GM19193 (cell line): ENCODE measurements around the gene CCL25.

ENCODE experiments used
- POLR2A ChIP-seq: IDR thresholded peaks from 4 replicates; pipeline ENCODE4 v1.6.1; 2011; ENCODE audit not compliant: insufficient read depth, insufficient read length; ENCODE audit errors: extremely low read depth

Gene CCL25

DNA sequence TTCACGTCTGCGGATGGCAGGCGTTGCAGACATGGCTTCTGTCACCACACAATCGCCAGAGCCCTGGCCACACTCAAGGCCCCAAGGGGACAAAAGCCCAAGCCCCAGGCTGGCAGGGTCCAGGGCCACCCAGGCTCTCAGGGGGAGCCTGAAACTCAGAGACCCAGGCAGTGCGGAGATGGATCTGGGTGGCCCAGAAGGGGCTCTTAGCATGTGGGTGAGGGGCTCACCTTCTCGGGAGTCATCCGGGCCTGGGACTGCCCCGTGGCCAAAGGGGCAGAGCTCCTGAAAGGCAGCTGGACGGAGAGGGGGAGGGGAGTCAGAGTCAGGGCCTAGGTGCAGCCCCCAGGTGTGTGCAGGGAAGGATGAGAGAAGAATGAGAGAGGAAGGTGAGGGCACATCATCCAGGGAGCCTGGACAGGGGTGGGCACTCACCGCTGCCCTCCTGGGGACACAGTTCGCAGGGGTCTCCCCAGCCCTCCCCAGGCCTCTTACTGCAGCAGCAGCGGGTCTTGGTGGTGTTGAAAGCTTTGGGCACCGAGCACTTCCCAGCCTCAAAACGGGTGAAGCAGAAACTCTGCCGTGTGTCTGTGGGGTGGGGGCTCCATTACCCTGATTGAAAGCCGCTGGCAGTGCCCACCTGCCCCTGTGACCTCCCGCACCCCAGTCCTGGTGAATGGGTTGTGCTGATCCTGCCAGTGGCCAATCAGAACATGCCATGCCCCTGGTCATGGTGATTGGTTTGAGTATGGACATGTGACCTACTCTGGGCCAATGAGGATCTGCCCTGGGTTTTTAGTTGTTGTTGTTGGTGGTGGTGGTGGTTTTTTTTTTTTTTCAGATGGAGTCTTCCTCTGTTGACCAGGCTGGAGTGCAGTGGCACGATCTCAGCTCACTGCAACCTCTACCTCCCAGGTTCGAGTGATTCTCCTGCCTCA, 37.4 kb downstream of the CCL25 start:
- no peak for TF ChIP-seq POLR2A

DNA sequence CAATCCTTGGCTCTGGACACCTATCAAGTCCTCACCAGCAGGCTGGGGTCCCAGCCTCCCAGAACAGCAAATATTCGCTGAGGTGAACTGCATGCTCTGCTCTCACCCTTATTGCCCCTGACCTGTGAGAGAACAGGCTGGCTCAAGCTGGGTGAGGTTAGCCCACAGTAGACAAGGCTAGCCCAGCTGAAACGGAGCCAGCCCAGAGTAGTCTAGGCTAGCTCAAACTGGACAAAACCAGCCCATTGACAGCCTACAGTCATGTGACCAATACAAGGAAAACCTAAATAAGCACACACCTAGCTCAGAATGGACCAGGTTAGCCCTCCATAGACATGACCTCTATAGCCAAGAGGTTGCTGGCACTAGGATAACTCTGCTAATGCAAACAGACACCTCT, 38.4 kb downstream of the CCL25 start:
- TF ChIP-seq POLR2A, result no peak

DNA sequence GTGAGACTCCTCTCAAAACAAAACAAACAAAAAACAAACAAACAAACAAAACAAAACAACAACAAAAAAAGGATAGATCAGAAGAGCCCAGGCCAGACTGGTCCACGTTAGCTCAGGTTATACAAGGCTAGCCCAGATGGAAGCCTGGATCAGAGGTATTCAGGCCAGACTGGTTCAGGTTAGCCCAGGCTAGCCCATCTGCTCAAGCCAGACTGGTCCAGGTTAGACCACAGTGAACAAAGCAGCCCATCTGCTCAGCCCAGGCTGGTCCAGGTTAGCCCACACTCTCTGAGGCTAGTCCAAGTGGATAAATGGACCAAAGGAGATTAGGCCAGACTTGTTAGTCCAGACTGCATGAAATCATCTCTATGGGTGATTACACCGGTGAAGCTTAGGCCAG, 41.2 kb downstream of the CCL25 start:
- no peak for TF ChIP-seq POLR2A

DNA sequence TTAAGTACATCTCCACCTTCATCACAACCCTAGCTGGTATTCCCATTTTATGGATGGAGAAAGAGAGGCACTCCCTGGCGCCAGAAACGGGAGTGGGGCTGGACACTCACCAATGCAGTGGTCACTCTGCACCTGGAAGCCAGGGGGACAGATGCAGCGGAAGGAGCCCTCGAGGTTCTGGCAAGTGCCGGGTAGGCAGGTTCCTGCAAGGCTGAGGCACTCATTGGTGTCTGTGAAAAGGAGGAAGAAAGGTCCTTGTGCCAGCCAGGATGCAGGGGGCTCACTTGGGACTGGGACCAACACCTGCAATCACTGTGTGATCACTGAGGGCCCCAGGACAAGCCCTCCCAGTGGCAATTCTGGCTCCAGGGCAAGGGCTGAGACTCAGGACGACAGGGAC, 41.8 kb downstream of the CCL25 start:
- no peak for TF ChIP-seq POLR2A

DNA sequence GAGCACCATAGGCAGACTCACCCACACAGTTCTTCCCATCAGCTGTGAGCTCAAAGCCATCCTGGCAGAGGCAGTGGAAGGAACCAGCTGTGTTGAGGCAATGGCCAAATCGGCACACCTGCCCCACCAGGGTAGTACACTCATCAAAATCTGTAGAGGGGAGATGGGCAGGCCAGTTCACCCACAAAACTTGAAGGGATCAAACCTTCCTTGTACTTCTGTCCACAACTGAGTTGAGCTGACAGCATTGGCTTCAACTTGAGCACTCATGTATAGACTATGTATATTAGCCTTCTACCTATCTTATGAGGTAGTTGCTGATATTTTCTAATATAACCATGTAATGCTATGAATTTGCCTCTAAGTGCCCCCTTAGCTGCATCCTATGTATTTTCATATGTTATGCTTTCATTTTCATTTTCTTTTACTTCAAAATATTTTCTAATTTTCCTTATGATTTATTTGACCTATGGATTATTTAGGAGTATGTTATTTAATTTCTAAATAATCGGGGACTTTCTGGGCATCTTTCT, 42.9 kb downstream of the CCL25 start:
- no peak for TF ChIP-seq POLR2A

DNA sequence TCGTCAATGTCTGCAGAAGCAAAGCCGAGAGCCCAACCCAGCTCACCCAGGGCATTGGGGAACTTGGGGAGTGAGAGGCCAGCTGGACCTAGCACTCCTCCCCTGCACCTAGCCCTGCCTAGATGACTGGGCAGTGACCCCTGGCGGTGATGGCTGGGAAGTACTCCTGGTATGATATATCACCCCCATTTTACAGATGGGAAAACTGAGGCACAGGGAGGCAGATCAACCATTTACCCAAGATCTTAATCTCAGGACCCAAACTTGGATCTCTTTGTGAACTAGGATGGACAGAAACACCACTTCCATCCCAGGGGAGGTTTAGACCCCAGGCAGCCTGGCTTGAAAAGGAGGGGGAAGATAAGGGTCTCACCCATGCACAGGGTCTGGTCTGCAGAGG, 43.5 kb downstream of the CCL25 start:
- TF ChIP-seq POLR2A, result no peak

DNA sequence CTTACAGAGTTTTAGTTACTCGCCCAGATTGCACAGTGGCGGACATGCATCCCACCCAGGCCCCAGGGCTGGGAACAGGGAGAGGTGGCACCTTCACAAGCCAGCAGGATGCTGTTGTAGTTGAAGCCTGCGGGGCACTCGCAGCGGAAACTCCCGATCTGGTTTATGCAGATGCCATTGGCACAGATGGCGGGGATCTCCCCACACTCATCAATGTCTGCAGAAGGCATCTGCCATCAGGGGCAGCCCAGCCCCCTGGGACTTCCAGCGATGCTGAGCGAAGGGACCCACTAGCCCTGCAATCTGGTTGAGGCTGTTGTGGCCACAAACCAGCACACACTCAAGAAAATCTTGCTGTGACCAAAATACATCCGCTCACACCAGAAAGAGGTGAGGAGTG, 44.6 kb downstream of the CCL25 start:
- TF ChIP-seq POLR2A, result no peak

DNA sequence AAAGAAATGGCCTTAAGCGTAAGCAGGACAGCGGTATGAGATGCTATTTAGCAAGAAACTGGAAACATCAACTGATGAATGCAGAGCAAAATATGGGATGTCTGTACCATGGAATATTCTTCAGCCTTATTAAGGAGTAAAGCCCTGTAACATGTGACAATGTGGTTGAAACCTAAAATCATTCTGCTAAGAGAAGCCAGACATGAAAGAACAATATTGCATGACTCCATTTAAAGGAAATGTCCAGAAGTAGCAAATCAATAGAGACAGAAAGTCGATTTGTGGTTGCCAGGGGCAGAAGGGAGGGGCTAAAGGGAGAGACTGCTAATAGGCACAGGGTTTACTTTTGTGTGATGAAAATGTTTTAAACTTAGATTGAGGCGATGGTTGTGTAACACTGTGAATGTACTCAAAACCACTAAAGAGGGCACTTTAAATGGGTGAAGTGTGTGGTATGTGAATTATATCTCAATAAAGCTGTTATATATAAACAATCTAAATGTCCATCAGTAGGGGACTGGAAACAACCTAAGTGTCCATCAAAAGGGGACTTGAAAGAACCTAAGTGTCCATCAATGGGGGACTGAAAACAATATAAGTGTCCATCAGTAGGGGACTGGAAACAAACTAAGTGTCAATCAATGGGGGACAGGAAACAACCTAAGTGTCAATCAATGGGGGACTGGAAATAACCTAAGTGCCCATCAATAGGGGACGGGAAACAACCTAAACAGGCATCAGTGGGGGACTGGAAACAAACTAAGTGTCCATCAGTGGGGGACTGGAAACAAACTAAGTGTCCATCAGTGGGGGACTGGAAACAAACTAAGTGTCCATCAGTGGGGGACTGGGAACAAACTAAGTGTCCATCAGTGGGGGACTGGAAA, 45.4 kb downstream of the CCL25 start:
- TF ChIP-seq POLR2A, result no peak

DNA sequence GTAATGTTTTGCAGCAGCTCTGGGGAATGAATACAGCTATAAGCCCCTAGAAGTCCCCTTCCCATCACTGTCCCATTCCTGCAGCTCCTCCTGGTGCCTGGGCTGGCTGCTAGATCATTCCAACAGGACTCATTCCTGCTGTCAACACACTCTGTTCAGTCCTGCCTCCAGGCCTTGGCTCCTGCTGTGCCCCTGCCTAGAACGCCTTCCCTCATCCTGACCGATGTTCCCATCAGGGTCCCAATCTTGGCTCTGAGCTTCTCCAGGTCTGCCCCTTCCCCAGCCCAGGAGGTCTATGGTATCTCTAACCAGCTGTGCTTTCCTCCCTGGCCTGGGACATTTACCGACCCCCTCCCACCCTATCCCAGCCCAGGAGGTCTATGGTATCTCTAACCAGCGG, 48.8 kb downstream of the CCL25 start:
- TF ChIP-seq POLR2A, result no peak

DNA sequence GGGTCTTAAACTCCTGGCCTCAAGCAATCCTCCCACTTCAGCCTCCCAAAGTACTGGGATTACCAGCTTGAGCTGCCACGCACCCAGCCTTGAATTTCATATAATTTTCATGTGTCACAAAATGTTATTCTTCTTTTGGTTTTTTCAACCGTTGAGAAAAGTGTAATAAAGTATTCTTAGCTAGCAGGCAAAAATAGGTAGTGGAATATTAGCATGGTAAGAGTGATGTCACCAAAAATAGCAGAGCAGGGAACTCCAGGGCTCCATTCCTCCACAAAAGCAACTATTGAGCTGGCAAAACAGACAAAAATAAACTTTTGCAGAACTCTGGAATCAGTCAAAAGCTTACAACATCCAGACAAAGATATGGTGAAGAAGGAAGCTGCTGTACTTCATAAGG, 52.9 kb downstream of the CCL25 start:
- TF ChIP-seq POLR2A, result no peak

DNA sequence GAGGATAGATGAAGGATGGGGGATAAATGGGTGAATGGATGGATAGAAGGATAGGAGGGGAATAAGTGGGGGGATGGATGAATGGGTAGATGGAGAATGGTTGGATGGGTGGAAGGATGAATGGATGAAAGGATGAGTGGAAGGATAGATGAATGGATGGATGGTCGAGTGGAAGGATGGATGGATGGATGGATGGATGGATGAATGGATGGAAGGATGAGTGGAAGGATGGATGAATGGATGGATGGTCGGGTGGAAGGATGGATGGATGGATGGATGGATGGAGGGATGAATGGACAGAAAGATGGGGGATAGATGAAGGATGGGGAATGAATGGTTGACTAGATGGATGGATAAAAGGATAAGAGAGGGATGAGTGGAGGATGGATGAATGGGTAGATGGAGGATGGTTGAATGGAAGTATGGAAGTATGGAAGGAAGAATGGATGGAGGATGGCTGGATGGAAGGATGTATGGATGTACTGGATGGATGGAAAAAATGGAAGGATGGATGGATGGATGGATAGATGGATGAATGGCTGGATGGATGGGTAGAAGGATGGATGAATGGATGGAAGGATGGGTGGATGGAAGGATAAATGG, 54.8 kb downstream of the CCL25 start:
- no peak for TF ChIP-seq POLR2A

DNA sequence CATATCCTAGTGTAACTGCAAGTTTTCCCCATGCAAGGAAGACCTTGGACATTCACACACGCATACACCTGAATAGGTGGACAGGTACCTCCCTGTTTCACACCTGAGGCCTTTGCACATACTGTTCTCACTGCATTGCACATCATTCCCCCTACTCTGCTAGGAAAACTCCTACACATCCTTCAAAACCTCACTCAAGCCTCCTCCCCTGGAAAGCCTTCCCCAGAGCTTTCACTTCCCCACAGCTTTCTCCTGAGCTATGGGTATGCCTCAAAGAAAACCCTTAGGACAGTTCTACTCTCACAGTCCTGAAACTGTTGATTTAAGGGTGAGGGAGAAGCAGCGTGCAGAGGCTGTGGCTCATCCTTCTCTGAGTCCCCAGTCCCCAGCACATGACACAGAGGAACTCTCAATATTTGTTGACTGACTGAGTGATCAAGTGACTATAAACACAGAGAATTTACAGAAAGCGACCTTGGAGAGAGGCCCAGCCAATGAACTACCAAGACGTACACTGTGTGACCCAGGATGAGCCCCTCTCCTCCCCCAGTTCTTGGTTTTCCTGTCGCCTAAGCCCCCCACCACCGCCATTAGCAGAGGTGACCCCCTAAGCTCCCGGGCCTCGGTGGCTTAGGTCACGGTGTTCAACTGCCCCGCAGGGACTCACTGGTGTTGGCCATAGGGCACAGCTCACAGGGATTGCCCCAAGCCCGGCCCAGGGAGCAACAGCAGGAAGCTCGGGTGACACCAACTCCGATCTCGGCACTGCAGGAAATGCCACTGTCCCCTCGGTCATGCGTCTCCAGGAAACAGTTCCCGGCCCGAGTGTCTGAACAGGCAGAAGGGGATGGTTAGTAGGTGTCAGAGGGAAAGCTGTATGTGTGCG, 56.2 kb downstream of the CCL25 start:
- TF ChIP-seq POLR2A, result no peak

DNA sequence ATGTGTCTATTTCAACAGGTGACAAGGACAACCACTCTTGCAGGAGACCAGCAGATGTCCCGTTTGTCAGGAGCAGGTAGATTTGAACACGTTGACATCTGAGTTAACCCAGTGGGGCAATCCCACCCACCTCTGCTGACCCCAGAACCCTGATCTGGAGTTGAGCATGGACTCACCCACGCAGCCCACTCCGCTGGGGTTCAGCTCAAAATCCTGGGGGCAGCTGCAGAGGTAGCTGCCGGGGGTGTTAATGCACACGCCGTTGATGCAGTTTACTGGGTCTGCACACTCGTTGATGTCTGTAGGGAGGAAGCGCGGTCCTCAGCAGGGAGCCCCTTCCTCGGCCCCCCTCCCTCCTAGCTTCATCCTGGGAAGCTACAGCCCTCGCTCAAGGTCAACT, 56.9 kb downstream of the CCL25 start:
- no peak for TF ChIP-seq POLR2A
